Heart right ventricle (tissue), 16 donors: Measurements from ENCODE around the gene TOX2. TPM values are rescaled to one million over a fixed set of nuclear protein-coding genes. Genes with fewer than 3 reads are reported as not detected.

ENCODE experiments used
- ATAC-seq, 8 donors: fragments of 200-7000 bp; cut with Tn5 transposase; one replicate each; pipeline ENCODE4 v1.9.1; 2020; ENCODE audit warnings: mild to moderate bottlenecking in 8 of 8, moderate library complexity in 8 of 8, moderate number of reproducible peaks in 1 of 8
- DNase-seq, 2 donors: peaks; one replicate each; pipeline ENCODE4 v3.0.0-alpha.2; 2020
- H3K27ac ChIP-seq, 10 donors: fragments of 200-600 bp; sonication (generic) in 2 of 10; one replicate each; pipeline versions ENCODE4 v1.5.0 to v1.8.0; 2020 to 2022; ENCODE audit warnings: mild to moderate bottlenecking in 3 of 10
- H3K27me3 ChIP-seq, 7 donors: fragments of 200-600 bp; one replicate each; pipeline ENCODE4 v1.8.0; 2021 to 2022; ENCODE audit warnings: mild to moderate bottlenecking in 2 of 7
- H3K36me3 ChIP-seq, 9 donors: fragments of 200-600 bp; sonication (generic) in 1 of 9; one replicate each; pipeline versions ENCODE4 v1.5.0 to v1.8.0; 2020 to 2022; ENCODE audit warnings: mild to moderate bottlenecking in 2 of 9
- H3K4me1 ChIP-seq, 9 donors: fragments of 200-600 bp; sonication (generic) in 1 of 9; one replicate each; pipeline versions ENCODE4 v1.5.0 to v1.8.0; 2020 to 2022; ENCODE audit warnings: mild to moderate bottlenecking in 4 of 9
- H3K4me3 ChIP-seq, 10 donors: fragments of 200-600 bp; sonication (generic) in 2 of 10; one replicate each; pipeline versions ENCODE4 v1.5.0 to v1.8.0; 2020 to 2022; ENCODE audit warnings: mild to moderate bottlenecking in 7 of 10, moderate library complexity in 2 of 10
- H3K9me3 ChIP-seq, 11 donors: fragments of 200-600 bp in 10 of 11; sonication (generic) in 2 of 11; one replicate each; pipeline versions ENCODE4 v1.5.0 to v1.8.0; 2013 to 2022; ENCODE audit warnings: mild to moderate bottlenecking in 2 of 11, control low read depth in 1 of 11, moderate library complexity in 1 of 11
- CTCF ChIP-seq, 9 donors: fragments of 200-600 bp; sonication (generic) in 2 of 9; IDR thresholded peaks; one replicate each; pipeline versions ENCODE4 v1.5.0 to v1.8.0; 2021 to 2022; ENCODE audit warnings: antibody characterized with exemption in 9 of 9, mild to moderate bottlenecking in 5 of 9, moderate library complexity in 1 of 9
- WGBS, 2 donors: extraction: QIAGEN DNeasy Blood & Tissue Kit; methylation state at CpG; one replicate each; pipeline ENCODE4 v1.1.7; 2013; ENCODE audit warnings: inconsistent platforms in 1 of 2; 5-methylcytosine and 5-hydroxymethylcytosine counted together
- intact Hi-C, 10 donors: fragments of 100-400 bp; cut with DNase I; formaldehyde crosslinking; loops; one replicate each; pipeline versions ENCODE4 v1.11.1 to v1.14.2; 2022
- polyA plus RNA-seq, 2 donors: library from polyadenylated mRNA; stranded (reverse); fragments of 200-250 nt; gene quantifications; one replicate each; pipeline ENCODE4 v1.2.3, GENCODE V29; 2013
- total RNA-seq, 10 donors: library from RNA; stranded (reverse); fragmentation: NEBNext Ultra II Directional in 3 of 10; extraction: Animal tissue kit (Norgen Biotek cat#: 25700) in 3 of 10; gene quantifications; one replicate each; pipeline versions ENCODE4 v1.2.1 to v1.2.4, GENCODE V29; 2021 to 2023
- donor health status: Arrhythmogenic right ventricular cardiomyopathy.
- donor health status: ischemic (EF 13 %, LVEDD 7.1; RV severe dilation, severe dysfunction).
- donor health status: healthy with polysubstance abuse.
- donor health status: DM: no; HTN: yes; CAD: no.
- donor health status: DM: no; HTN: no; CAD: no.
- donor health status: ischemic (EF 25% LVEDD 6.9; RV normal size, moderate dysfunction).
- donor health status: ischemic (EF 25% LVEDD 5.7; RV mildly dilated, moderate dysfunction).
- donor health status: healthy.
- donor health status: DM: yes; HTN: yes; CAD: no.
- donor health status: Ischemic cardiomyopathy.
- donor health status: ischemic (EF 35%, LVEDD 5.7; RV mildly dilated, moderate dysfunction).
- donor health status: nonischemic (EF 11% LVEDD 7.7; RV severe dilation, severe dysfunction).
- donor health status: DM: yes; HTN: yes; CAD: no.
- donor health status: PGD.
- donor health status: ischemic (EF 29% LVEDD 5.4; RV normal size, mild dysfunction).
- donor health status: nonischemic (EF 23%, LVEDD 6.1; RV moderate dilation, normal function).

Gene TOX2
- total and polyA plus RNA-seq, 12 donors, result 0.25 to 2.0 (median 1.1) TPM

- WGBS, 2 donors, result 54 to 62% methylated on average over 5 of the region's 5 CpGs
- ATAC-seq (no peak), DNase-seq (no peak)
- peaks cover 0 to 26% (median 0%) of the 10 kb centered on the region in 11 donors for H3K9me3 ChIP-seq
- no peak for TF ChIP-seq CTCF (IDR thresholded peaks at IDR 0.05)
- H3K27me3 ChIP-seq, result peaks cover 0 to 32% (median 0%) of the 10 kb centered on the region in 7 donors
- H3K27ac ChIP-seq, result no peak overlapping the region
- intact Hi-C loops, result no loop called here
- peaks cover 0 to 23% (median 0%) of the 10 kb centered on the region in 9 donors for H3K4me1 ChIP-seq
- no peak overlapping the region for H3K4me3 ChIP-seq
- H3K36me3 ChIP-seq, result no peaks in the 10 kb centered on the region
These were observed 192.0 kb downstream of the TOX2 start for GRCh38 chr20:44106615-44107014.

- Histone ChIP-seq H3K4me1 (peaks cover 0 to 44% (median 0%) of the 10 kb centered on the region in 9 donors), H3K36me3 (peaks cover 0 to 16% (median 0%) of the 10 kb centered on the region in 9 donors), H3K9me3 (peaks cover 0 to 8% (median 0%) of the 10 kb centered on the region in 11 donors), H3K27me3 (peaks cover 0 to 12% (median 0%) of the 10 kb centered on the region in 7 donors), H3K4me3 (no peak overlapping the region), H3K27ac (no peak overlapping the region)
- ATAC-seq (peak in 5 of 8 donors; percentile 3 to 20 (median 12)), DNase-seq (no peak)
- intact Hi-C loops, result loop anchor here in 2 of 10 donors (10.0 kb wide), 2 partner anchors 185 to 195 kb away; no protein-coding TSS in a partner anchor
- TF ChIP-seq CTCF (IDR thresholded peaks at IDR 0.05), result peak in 7 of 9 donors; percentile 7 to 38 (median 22)
- 34 to 37% methylated on average over 5 of the region's 5 CpGs for WGBS, 2 donors
These were observed 195.3 kb downstream of the TOX2 start for GRCh38 chr20:44109951-44110361.

GRCh38 chr20:44110816-44111568, 196.3 kb downstream of the TOX2 start:
- 59 to 77% methylated on average over 9 of the region's 9 CpGs for WGBS, 2 donors
- Histone ChIP-seq H3K36me3 (peaks cover 0 to 24% (median 0%) of the 10 kb centered on the region in 9 donors), H3K4me1 (peaks cover 0 to 39% (median 0%) of the 10 kb centered on the region in 9 donors), H3K27ac (peak overlapping the region in 1 of 10 donors; percentile 12), H3K9me3 (peaks cover 0 to 8% (median 0%) of the 10 kb centered on the region in 11 donors), H3K4me3 (no peak overlapping the region), H3K27me3 (peaks cover 0 to 13% (median 4%) of the 10 kb centered on the region in 7 donors)
- DNase-seq (no peak), ATAC-seq (no peak)
- TF ChIP-seq CTCF (IDR thresholded peaks at IDR 0.05), result no peak
- intact Hi-C loops, result loop anchor here in 2 of 10 donors (10.0 kb wide), 2 partner anchors 184 to 194 kb away; no protein-coding TSS in a partner anchor

GRCh38 chr20:44111712-44112335, 197.2 kb downstream of the TOX2 start:
- TF ChIP-seq CTCF (IDR thresholded peaks at IDR 0.05), result no peak
- DNase-seq (no peak), ATAC-seq (no peak)
- peaks cover 0 to 25% (median 0%) of the 10 kb centered on the region in 9 donors for H3K36me3 ChIP-seq
- H3K4me1 ChIP-seq, result peaks cover 0 to 46% (median 3%) of the 10 kb centered on the region in 9 donors
- no peak overlapping the region for H3K4me3 ChIP-seq
- peaks cover 0 to 8% (median 0%) of the 10 kb centered on the region in 11 donors for H3K9me3 ChIP-seq
- 30 to 37% methylated on average over 6 of the region's 6 CpGs for WGBS, 2 donors
- H3K27me3 ChIP-seq, result peaks cover 0 to 19% (median 9%) of the 10 kb centered on the region in 7 donors
- intact Hi-C loops, result loop anchor here in 2 of 10 donors (10.0 kb wide), 2 partner anchors 183 to 193 kb away; no protein-coding TSS in a partner anchor
- peak overlapping the region in 1 of 10 donors; percentile 31 for H3K27ac ChIP-seq
